CD14-positive monocyte (primary cell): ENCODE measurements around the gene LTBP3. TPM values are rescaled to one million over a fixed set of nuclear protein-coding genes. Genes with fewer than 3 reads are reported as not detected.

Experiments used
- DNase-seq, 3 donors: peaks; one replicate each; pipeline ENCODE4 v3.0.0-alpha.2; 2011 to 2022
- H2AFZ ChIP-seq: 2 replicates; pipeline ENCODE4 v1.6.0; 2012; ENCODE audit warnings: mild to moderate bottlenecking, low read depth, low read length, inconsistent platforms; ENCODE audit not compliant: insufficient read depth, poor library complexity, severe bottlenecking
- H3K27ac ChIP-seq, 2 donors: 1 replicate in 1 of 2; 2 replicates in 1 of 2; pipeline ENCODE4 v1.5.1; 2012 to 2013; ENCODE audit warnings: low read length in 2 of 2, control low read depth in 1 of 2, inconsistent platforms in 1 of 2, low read depth in 1 of 2, mild to moderate bottlenecking in 1 of 2
- H3K27me3 ChIP-seq, 2 donors: one replicate each; pipeline versions ENCODE4 v1.6.0 to v1.6.1; 2011 to 2013; ENCODE audit warnings: low read length in 2 of 2; ENCODE audit not compliant: control insufficient read depth in 2 of 2, insufficient read depth in 2 of 2
- H3K36me3 ChIP-seq, 2 donors: replicated peaks in 1 of 2; 1 replicate in 1 of 2; 2 replicates in 1 of 2; pipeline versions ENCODE4 v1.5.1 to v1.6.1; 2012 to 2013; ENCODE audit warnings: low read length in 2 of 2, control low read depth in 1 of 2, inconsistent platforms in 1 of 2, mild to moderate bottlenecking in 1 of 2; ENCODE audit not compliant: insufficient read depth in 2 of 2, control insufficient read depth in 1 of 2
- H3K4me1 ChIP-seq, 2 donors: 1 replicate in 1 of 2; 2 replicates in 1 of 2; pipeline versions ENCODE4 v1.5.1 to v1.6.1; 2012 to 2013; ENCODE audit warnings: low read length in 2 of 2, control low read depth in 1 of 2, inconsistent platforms in 1 of 2, mild to moderate bottlenecking in 1 of 2, moderate library complexity in 1 of 2; ENCODE audit not compliant: insufficient read depth in 2 of 2, control insufficient read depth in 1 of 2
- H3K4me2 ChIP-seq: replicated peaks from 2 replicates; pipeline ENCODE3; 2012; ENCODE audit warnings: low read length, moderate library complexity, mild to moderate bottlenecking; ENCODE audit not compliant: poor library complexity, severe bottlenecking; ENCODE audit errors: extremely low read depth
- H3K4me3 ChIP-seq, 3 experiments: fragments of 200-600 bp in 1 of 3; sonication (generic) in 1 of 3; replicated peaks in 1 of 3; 1 replicate in 2 of 3; 2 replicates in 1 of 3; pipeline ENCODE4 v1.5.1; 2011 to 2013; ENCODE audit warnings: low read length in 3 of 3, mild to moderate bottlenecking in 3 of 3, control low read depth in 2 of 3, low read depth in 2 of 3, inconsistent platforms in 1 of 3, moderate library complexity in 1 of 3
- H3K79me2 ChIP-seq: 2 replicates; pipeline ENCODE4 v1.6.0; 2012; ENCODE audit warnings: mild to moderate bottlenecking, control low read depth, inconsistent platforms, low read length, moderate library complexity; ENCODE audit not compliant: insufficient read depth
- H3K9ac ChIP-seq: 2 replicates; pipeline ENCODE4 v1.6.0; 2017; ENCODE audit warnings: low read length, mild to moderate bottlenecking; ENCODE audit not compliant: insufficient read depth, poor library complexity, severe bottlenecking
- H3K9me3 ChIP-seq, 2 donors: replicated peaks in 1 of 2; 1 replicate in 1 of 2; 2 replicates in 1 of 2; pipeline versions ENCODE4 v1.5.1 to v1.6.1; 2012 to 2013; ENCODE audit warnings: low read length in 2 of 2, control low read depth in 1 of 2; ENCODE audit not compliant: control insufficient read depth in 1 of 2, insufficient read depth in 1 of 2
- H4K20me1 ChIP-seq: 2 replicates; pipeline ENCODE4 v1.6.0; 2012; ENCODE audit warnings: mild to moderate bottlenecking, low read length, control low read depth, moderate library complexity; ENCODE audit not compliant: insufficient read depth
- H3K27ac Mint-ChIP-seq, 7 donors: one replicate each; pipeline ENCODE4 v1.8.0; 2020; ENCODE audit warnings: mild to moderate bottlenecking in 7 of 7, mixed read lengths in 7 of 7, moderate library complexity in 6 of 7, inconsistent platforms in 2 of 7
- H3K27me3 Mint-ChIP-seq, 3 donors: one replicate each; pipeline ENCODE4 v1.8.0; 2021 to 2022; ENCODE audit warnings: low read depth in 3 of 3, mild to moderate bottlenecking in 3 of 3, mixed read lengths in 3 of 3, moderate library complexity in 3 of 3, inconsistent platforms in 1 of 3
- H3K36me3 Mint-ChIP-seq, 2 donors: one replicate each; pipeline ENCODE4 v1.8.0; 2020; ENCODE audit warnings: mixed read lengths in 2 of 2, inconsistent platforms in 1 of 2, mild to moderate bottlenecking in 1 of 2
- H3K4me1 Mint-ChIP-seq: one replicate; pipeline ENCODE4 v1.8.0; 2020; ENCODE audit warnings: mild to moderate bottlenecking, mixed read lengths
- H3K4me3 Mint-ChIP-seq, 2 donors: one replicate each; pipeline ENCODE4 v1.8.0; 2020; ENCODE audit warnings: mild to moderate bottlenecking in 2 of 2, mixed read lengths in 2 of 2, moderate library complexity in 1 of 2
- H3K9me3 Mint-ChIP-seq, 7 donors: one replicate each; pipeline ENCODE4 v1.8.0; 2020 to 2022; ENCODE audit warnings: mixed read lengths in 7 of 7, mild to moderate bottlenecking in 6 of 7, moderate library complexity in 6 of 7, inconsistent platforms in 2 of 7
- WGBS: methylation state at CpG from one replicate; pipeline ENCODE4 v1.1.5; 2013; ENCODE audit warnings: missing lambda C conversion rate; ENCODE audit not compliant: insufficient coverage; 5-methylcytosine and 5-hydroxymethylcytosine counted together
- intact Hi-C, 2 donors: fragments of 100-400 bp; cut with micrococcal nuclease; formaldehyde crosslinking; loops; one replicate each; pipeline versions ENCODE4 v1.15.0 to v1.15.1; 2023
- polyA plus RNA-seq, 3 donors: library from polyadenylated mRNA; depleted of rRNA in 1 of 3; unstranded in 2 of 3; stranded (reverse) in 1 of 3; fragments of 300-500 nt in 2 of 3; fragments of >200 nt in 1 of 3; fragmentation: Illumina TruSeq in 2 of 3; gene quantifications; 1 replicate in 2 of 3; 2 replicates in 1 of 3; pipeline ENCODE4 v1.2.3, GENCODE V29; 2012 to 2021
- TF ChIP-seq, protein P1 (sequence below): fragments of 200-600 bp; IDR thresholded peaks from one replicate; pipeline ENCODE4 v1.8.0; 2022; ENCODE audit warnings: antibody characterized with exemption, mild to moderate bottlenecking

LTBP3 gene
- polyA plus RNA-seq, 3 donors, result 3.4 to 19.4 (median 4.6) TPM

- intact Hi-C loops, result no loop called here
- Histone ChIP-seq H3K4me2 (no peak overlapping the region), H4K20me1 (peaks cover 11% of the 10 kb centered on the region), H3K4me3 (no peak overlapping the region), H3K27ac (no peak overlapping the region), H3K9ac (no peak overlapping the region), H3K9me3 (no peaks in the 10 kb centered on the region), H3K4me1 (peaks cover 21 to 31% of the 10 kb centered on the region in 2 donors), H3K36me3 (peaks cover 0 to 3% of the 10 kb centered on the region in 2 donors), H3K27me3 (peaks cover 0 to 21% of the 10 kb centered on the region in 2 donors), H3K79me2 (peaks cover 16% of the 10 kb centered on the region), H2AFZ (no peak overlapping the region)
- Mint-ChIP-seq H3K9me3 (peaks cover 0 to 1% (median 0%) of the 10 kb centered on the region in 7 donors), H3K36me3 (peaks cover 7 to 12% of the 10 kb centered on the region in 2 donors), H3K4me3 (no peak overlapping the region), H3K4me1 (peaks cover 38% of the 10 kb centered on the region), H3K27ac (no peak overlapping the region), H3K27me3 (peaks cover 6 to 22% (median 18%) of the 10 kb centered on the region in 3 donors)
- no peak for DNase-seq
- TF ChIP-seq, protein P1, sequence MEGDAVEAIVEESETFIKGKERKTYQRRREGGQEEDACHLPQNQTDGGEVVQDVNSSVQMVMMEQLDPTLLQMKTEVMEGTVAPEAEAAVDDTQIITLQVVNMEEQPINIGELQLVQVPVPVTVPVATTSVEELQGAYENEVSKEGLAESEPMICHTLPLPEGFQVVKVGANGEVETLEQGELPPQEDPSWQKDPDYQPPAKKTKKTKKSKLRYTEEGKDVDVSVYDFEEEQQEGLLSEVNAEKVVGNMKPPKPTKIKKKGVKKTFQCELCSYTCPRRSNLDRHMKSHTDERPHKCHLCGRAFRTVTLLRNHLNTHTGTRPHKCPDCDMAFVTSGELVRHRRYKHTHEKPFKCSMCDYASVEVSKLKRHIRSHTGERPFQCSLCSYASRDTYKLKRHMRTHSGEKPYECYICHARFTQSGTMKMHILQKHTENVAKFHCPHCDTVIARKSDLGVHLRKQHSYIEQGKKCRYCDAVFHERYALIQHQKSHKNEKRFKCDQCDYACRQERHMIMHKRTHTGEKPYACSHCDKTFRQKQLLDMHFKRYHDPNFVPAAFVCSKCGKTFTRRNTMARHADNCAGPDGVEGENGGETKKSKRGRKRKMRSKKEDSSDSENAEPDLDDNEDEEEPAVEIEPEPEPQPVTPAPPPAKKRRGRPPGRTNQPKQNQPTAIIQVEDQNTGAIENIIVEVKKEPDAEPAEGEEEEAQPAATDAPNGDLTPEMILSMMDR, result no peak
- WGBS, result 100% methylated on average over 4 of the region's 4 CpGs
Observed at GRCh38 chr11:65563601-65564000, 5.4 kb upstream of the LTBP3 start.

- peaks cover 0 to 3% of the 10 kb centered on the region in 2 donors for H3K36me3 ChIP-seq
- Mint-ChIP-seq H3K36me3 (peaks cover 3 to 4% of the 10 kb centered on the region in 2 donors), H3K27ac (no peak overlapping the region), H3K9me3 (peaks cover 0 to 1% (median 0%) of the 10 kb centered on the region in 7 donors), H3K4me1 (peaks cover 34% of the 10 kb centered on the region), H3K27me3 (peaks cover 6 to 29% (median 18%) of the 10 kb centered on the region in 3 donors), H3K4me3 (no peak overlapping the region)
- H3K9ac ChIP-seq, result no peak overlapping the region
- H3K4me1 ChIP-seq, result peaks cover 22 to 34% of the 10 kb centered on the region in 2 donors
- no peaks in the 10 kb centered on the region for H3K9me3 ChIP-seq
- H3K27ac ChIP-seq, result no peak overlapping the region
- TF ChIP-seq, protein P1, result no peak
- H4K20me1 ChIP-seq, result peaks cover 6% of the 10 kb centered on the region
- intact Hi-C loops, result no loop called here
- H3K4me2 ChIP-seq, result no peak overlapping the region
- peaks cover 0 to 22% of the 10 kb centered on the region in 2 donors for H3K27me3 ChIP-seq
- no peak for DNase-seq
- no peak overlapping the region for H2AFZ ChIP-seq
- H3K4me3 ChIP-seq, result no peak overlapping the region
- H3K79me2 ChIP-seq, result peaks cover 8% of the 10 kb centered on the region
- 100% methylated on average over 2 of the region's 9 CpGs for WGBS
Observed at GRCh38 chr11:65562788-65563187, 4.6 kb upstream of the LTBP3 start.
